Measurements from ENCODE around the gene PDCD6IP. TPM values are rescaled to one million over a fixed set of nuclear protein-coding genes. Genes with fewer than 3 reads are reported as not detected.

PDCD6IP gene
- total and polyA plus RNA-seq, 2 donors (not counting 1 experiment from before 2014, with no cell fraction given), result 99.4 to 146 TPM

- Histone ChIP-seq H3K27ac (ENCODE audit: insufficient read depth, low read length) (no peak overlapping the region), H3K36me3 (ENCODE audit: control insufficient read depth, insufficient read depth, low read length) (no peaks in the 10 kb centered on the region), H3K4me3 (replicated peaks in 1 of 4; ENCODE audit: control extremely low read depth in 1 of 4, insufficient read depth in 1 of 4, low read depth in 3 of 4, low read length in 4 of 4) (no peak overlapping the region), H3K4me1 (ENCODE audit: control insufficient read depth, extremely low read depth, insufficient read depth, low read length) (no peaks in the 10 kb centered on the region), H3K4me2 (ENCODE audit: extremely low read depth, insufficient read depth, low read length) (no peak overlapping the region), H3K79me2 (ENCODE audit: control insufficient read depth, insufficient read depth, low read length) (peaks cover 6% of the 10 kb centered on the region), H3K9me3 (ENCODE audit: control insufficient read depth, insufficient read depth, low read depth, low read length) (no peaks in the 10 kb centered on the region), H4K20me1 (ENCODE audit: control insufficient read depth, extremely low read depth, insufficient read depth, low read length) (no peaks in the 10 kb centered on the region), H3K27me3 (ENCODE audit: control insufficient read depth, insufficient read depth, low read length) (no peaks in the 10 kb centered on the region), H2AFZ (ENCODE audit: low read length) (no peak overlapping the region), H3K9ac (ENCODE audit: insufficient read depth, low read length) (no peak overlapping the region)
- peak in 1 of 2 donors; percentile 32 for DNase-seq (ENCODE audit: low read depth in 2 of 2)
- TF ChIP-seq EZH2 (IDR thresholded peaks at IDR 0.05; ENCODE audit: low read length, missing control alignments), result no peak
- no peak for TF ChIP-seq CTCF (conservative IDR thresholded peaks at IDR 0.05 in 1 of 2, IDR thresholded peaks at IDR 0.05 in 1 of 2; ENCODE audit: low read depth in 1 of 2, low read length in 2 of 2)
Measured at GRCh38 chr3:33826206-33826605, 27.8 kb downstream of the PDCD6IP start.

GRCh38 chr3:33826688-33827087 lies 28.3 kb downstream of the PDCD6IP start:
- no peaks in the 10 kb centered on the region for H3K36me3 ChIP-seq (ENCODE audit: control insufficient read depth, insufficient read depth, low read length)
- peak overlapping the region; percentile 19 for H3K4me2 ChIP-seq (ENCODE audit: extremely low read depth, insufficient read depth, low read length)
- no peaks in the 10 kb centered on the region for H3K27me3 ChIP-seq (ENCODE audit: control insufficient read depth, insufficient read depth, low read length)
- no peaks in the 10 kb centered on the region for H3K4me1 ChIP-seq (ENCODE audit: control insufficient read depth, extremely low read depth, insufficient read depth, low read length)
- peaks cover 4% of the 10 kb centered on the region for H3K79me2 ChIP-seq (ENCODE audit: control insufficient read depth, insufficient read depth, low read length)
- DNase-seq (ENCODE audit: low read depth in 2 of 2), result peak; percentile 8 to 61
- no peaks in the 10 kb centered on the region for H4K20me1 ChIP-seq (ENCODE audit: control insufficient read depth, extremely low read depth, insufficient read depth, low read length)
- TF ChIP-seq EZH2 (IDR thresholded peaks at IDR 0.05; ENCODE audit: low read length, missing control alignments), result no peak
- TF ChIP-seq CTCF (conservative IDR thresholded peaks at IDR 0.05 in 1 of 2, IDR thresholded peaks at IDR 0.05 in 1 of 2; ENCODE audit: low read depth in 1 of 2, low read length in 2 of 2), result no peak
- peak overlapping the region; percentile 3 for H3K27ac ChIP-seq (ENCODE audit: insufficient read depth, low read length)
- H3K4me3 ChIP-seq (replicated peaks in 1 of 4; ENCODE audit: control extremely low read depth in 1 of 4, insufficient read depth in 1 of 4, low read depth in 3 of 4, low read length in 4 of 4), result no peak overlapping the region
- H2AFZ ChIP-seq (ENCODE audit: low read length), result no peak overlapping the region
- no peaks in the 10 kb centered on the region for H3K9me3 ChIP-seq (ENCODE audit: control insufficient read depth, insufficient read depth, low read depth, low read length)
- no peak overlapping the region for H3K9ac ChIP-seq (ENCODE audit: insufficient read depth, low read length)

- no peak overlapping the region for H3K4me3 ChIP-seq (replicated peaks in 1 of 4; ENCODE audit: control extremely low read depth in 1 of 4, insufficient read depth in 1 of 4, low read depth in 3 of 4, low read length in 4 of 4)
- H4K20me1 ChIP-seq (ENCODE audit: control insufficient read depth, extremely low read depth, insufficient read depth, low read length), result no peaks in the 10 kb centered on the region
- no peaks in the 10 kb centered on the region for H3K9me3 ChIP-seq (ENCODE audit: control insufficient read depth, insufficient read depth, low read depth, low read length)
- no peak overlapping the region for H3K9ac ChIP-seq (ENCODE audit: insufficient read depth, low read length)
- no peaks in the 10 kb centered on the region for H3K36me3 ChIP-seq (ENCODE audit: control insufficient read depth, insufficient read depth, low read length)
- H3K4me2 ChIP-seq (ENCODE audit: extremely low read depth, insufficient read depth, low read length), result no peak overlapping the region
- no peaks in the 10 kb centered on the region for H3K4me1 ChIP-seq (ENCODE audit: control insufficient read depth, extremely low read depth, insufficient read depth, low read length)
- no peak for TF ChIP-seq CTCF (conservative IDR thresholded peaks at IDR 0.05 in 1 of 2, IDR thresholded peaks at IDR 0.05 in 1 of 2; ENCODE audit: low read depth in 1 of 2, low read length in 2 of 2)
- TF ChIP-seq EZH2 (IDR thresholded peaks at IDR 0.05; ENCODE audit: low read length, missing control alignments), result no peak
- no peaks in the 10 kb centered on the region for H3K27me3 ChIP-seq (ENCODE audit: control insufficient read depth, insufficient read depth, low read length)
- no peak overlapping the region for H3K27ac ChIP-seq (ENCODE audit: insufficient read depth, low read length)
- no peak overlapping the region for H2AFZ ChIP-seq (ENCODE audit: low read length)
- H3K79me2 ChIP-seq (ENCODE audit: control insufficient read depth, insufficient read depth, low read length), result peaks cover 9% of the 10 kb centered on the region
- no peak for DNase-seq (ENCODE audit: low read depth in 2 of 2)
Measured at GRCh38 chr3:33829720-33830119, 31.3 kb downstream of the PDCD6IP start.
